Hematopoietic multipotent progenitor cell (in vitro differentiated cells): ENCODE results near the gene NDUFAF7. TPM values are rescaled to one million over a fixed set of nuclear protein-coding genes. Genes with fewer than 3 reads are reported as not detected.
"Not testable (repeated sequence)": the region's sequence is repeated elsewhere in the genome, so short reads cannot be mapped to it uniquely, and the experiment has no call there.

Experiments
- DNase-seq, 3 donors: peaks; one replicate each; pipeline ENCODE4 v3.0.0-alpha.2; 2011 to 2015; ENCODE audit warnings: low read depth in 2 of 3, low spot score in 2 of 3
- total RNA-seq: library from RNA; depleted of rRNA; stranded (reverse); fragments of >200 nt; gene quantifications from one replicate; pipeline ENCODE4 v1.2.3, GENCODE V29; 2012

NDUFAF7 gene
- total RNA-seq: 10.8 TPM

DNA sequence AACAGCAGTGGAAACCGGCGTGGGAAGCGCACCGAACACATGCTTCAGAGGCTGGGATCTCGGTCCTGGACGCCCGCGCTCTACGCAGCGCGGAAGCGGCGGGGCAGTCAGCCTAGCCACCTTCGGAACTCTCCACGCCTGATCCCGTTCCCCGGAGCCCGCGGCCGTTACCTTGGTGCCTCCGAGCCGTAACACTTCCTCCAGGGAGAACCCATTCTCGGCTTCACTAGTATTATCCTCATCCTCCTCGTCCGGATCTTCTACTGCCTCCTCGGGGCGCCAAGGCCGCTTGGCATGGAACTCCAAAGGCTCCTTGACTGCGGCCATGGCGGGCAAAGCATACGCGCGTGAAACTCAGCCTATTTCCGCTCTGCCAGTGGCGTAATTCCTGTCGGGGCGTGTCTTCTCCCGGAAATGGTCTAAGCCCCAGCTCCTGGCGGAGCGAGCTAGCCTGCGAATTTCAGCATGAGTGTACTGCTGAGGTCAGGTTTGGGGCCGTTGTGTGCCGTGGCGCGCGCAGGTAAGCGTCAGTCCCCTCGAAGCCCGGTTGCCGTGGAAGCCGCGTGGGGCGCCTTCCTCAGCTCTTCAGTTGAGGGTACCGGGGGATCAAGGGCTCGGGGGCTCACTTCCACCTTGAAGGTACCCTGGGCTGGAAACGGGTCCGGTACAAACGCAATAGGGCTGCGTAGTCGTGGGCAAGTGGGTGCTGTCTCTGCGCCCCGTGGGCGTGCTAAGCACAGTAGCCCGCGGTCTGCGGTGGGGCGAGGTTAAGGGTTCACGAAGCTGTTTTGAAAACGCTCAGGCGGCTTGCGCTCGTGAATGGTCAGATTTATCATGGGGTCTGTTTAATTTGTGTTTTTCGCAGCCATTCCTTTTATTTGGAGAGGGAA, at the start of gene NDUFAF7, which contains the start of gene CEBPZ:
Gene NDUFAF7 (plus strand): TSS at position 418 of the 890 bp plus-strand sequence. CDS start 48 bp downstream, at position 466.
Gene CEBPZ (minus strand): TSS at position 356 of the 890 bp plus-strand sequence. CDS start 29 bp downstream, at position 327.
- peak; percentile 68 to 95 (median 91) for DNase-seq

DNA sequence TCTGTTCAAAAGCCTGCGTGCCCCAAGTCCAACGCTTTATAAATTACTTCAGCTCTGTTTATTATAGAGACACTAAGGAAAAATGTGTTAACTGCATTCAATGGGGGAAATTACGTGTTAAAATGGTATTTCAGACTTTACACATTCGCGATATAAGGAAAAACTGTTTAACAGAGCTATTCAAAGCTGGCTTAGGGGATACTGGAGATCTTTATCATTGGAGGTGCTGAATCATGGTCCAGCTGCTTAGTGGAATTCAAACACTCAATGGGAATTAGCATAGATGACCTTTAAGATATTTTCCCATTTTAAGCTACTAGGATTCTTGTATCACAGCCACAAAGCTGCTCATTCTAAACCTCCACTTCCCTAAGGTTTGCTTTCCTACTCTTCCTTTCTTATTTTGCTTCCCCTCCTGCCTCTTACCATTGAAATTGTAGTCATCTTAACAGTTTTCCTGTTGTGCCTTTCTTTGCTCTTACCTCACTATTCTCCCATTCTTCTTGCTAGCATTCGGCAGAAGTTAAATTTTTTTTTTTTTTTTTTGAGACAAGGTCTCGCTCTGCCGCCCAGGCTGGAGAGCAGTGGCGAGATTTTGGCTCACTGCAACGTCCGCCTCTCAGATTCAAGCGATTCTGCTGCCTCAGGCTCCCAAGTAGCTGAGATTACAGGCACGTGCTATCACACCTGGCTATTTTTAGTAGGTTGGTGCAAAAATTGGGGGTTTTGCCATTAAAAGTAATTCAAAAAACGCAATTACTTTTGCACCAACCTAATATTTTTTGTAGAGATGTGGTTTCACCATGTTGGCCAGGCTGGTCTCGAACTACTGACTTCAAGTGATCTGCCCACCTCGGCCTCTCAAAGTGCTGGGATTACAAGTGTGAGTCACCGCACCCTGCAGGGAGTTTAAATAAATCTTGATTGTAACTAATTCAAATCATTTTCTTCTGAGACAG, 49.5 kb upstream of the NDUFAF7 start:
- DNase-seq: no peak

DNA sequence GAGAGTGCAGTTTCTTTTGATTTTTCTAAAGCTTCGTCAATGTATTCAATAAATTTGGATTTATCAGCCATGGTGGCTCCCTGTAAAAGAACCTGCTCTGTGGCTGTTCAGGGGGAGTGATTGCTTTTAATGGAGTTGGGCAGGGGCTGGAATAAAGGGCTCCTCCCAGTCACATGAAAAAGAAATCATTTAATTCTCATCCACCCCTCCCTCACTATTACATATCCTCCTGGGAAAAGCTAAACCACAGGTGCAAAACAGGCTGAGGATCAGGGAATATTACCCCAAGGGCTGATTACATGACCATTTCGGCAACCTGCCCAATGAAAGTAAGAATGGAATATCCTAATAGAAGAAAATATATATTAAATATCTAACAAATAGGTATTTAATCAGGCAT, 42.9 kb upstream of the NDUFAF7 start, which contains the start of gene SULT6B1:
Gene SULT6B1 (minus strand): TSS at position 101 of the 400 bp plus-strand sequence. CDS start 30 bp downstream, at position 71.
- DNase-seq: no peak

- DNase-seq: no peak
Measured at GRCh38 chr2:37189452-37190153, 41.9 kb upstream of the NDUFAF7 start.

GRCh38 chr2:37190290-37190689, 41.2 kb upstream of the NDUFAF7 start:
- no peak for DNase-seq

GRCh38 chr2:37191253-37191652, 40.2 kb upstream of the NDUFAF7 start:
- no peak for DNase-seq

DNA sequence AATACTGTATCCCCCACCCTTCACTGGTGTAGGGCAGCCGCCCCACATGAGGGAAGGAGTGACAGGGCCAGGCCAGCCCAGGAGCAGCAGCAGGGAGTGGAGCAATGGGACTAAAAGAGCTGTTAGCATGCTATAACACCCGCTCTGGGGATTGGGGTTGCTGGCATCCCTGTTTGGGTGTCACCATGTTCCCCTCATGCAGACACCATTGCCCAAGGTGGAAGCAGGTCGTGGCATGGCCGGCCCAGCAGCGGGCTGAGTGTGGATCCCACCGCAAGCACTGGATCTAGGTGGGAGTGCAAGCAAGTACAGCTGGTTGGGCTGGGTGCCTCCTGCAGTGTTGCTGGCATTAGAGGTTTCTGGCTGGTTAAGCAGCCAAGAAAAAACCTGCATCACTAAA, 39.7 kb upstream of the NDUFAF7 start:
- DNase-seq: no peak

- DNase-seq: no peak
Measured at GRCh38 chr2:37192551-37192950, 38.9 kb upstream of the NDUFAF7 start.

- DNase-seq: not testable (repeated sequence)
Measured at GRCh38 chr2:37195862-37196319, 35.6 kb upstream of the NDUFAF7 start.

DNA sequence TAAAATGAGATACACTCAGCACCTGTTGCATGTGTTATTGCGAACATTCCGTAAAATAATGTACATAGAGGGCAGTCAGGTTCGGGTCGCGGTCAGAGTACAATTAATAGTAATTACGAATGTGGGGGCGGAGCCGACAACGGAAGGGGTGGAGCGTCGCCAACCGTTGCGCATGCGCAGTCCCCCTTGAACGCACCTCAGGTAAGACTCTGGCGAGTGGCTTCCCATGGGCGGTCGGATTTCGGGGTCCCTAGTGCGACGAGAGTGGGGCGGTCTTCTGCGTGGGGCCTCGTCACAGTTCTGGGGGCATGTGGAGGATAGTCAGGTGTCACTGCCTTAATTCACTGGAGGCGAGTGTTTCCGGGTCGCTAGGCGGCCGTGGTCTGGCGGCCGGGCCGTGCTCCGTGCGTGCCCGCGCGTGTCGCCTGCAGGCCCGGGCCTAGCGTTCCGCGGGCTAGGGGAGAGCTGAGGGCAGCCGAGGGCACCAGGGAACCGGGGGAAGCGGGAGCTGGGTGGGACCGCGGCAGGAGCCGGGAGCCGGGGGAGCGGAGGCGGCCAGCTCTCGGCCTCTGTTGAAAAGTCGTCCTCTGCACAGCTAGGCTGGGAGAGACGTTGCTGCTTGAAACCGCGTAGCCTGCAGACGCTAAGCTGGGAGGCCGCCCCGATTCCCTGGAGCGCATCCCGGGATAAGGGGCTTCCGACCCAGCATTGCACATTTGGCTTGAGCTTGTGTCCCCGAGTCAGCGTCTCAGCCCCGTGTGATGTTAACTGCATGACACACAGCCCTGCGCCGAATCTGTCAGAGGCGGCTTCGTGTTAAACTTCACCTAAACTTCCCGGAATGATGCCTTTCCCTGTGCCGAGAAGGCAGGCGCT, 34.9 kb upstream of the NDUFAF7 start, which contains the start of gene CEBPZOS:
Gene CEBPZOS (plus strand): TSS at position 177 of the 876 bp plus-strand sequence. CDS start 3,209 bp downstream, outside the sequence.
- peak; percentile 85 to 89 (median 88) for DNase-seq

DNA sequence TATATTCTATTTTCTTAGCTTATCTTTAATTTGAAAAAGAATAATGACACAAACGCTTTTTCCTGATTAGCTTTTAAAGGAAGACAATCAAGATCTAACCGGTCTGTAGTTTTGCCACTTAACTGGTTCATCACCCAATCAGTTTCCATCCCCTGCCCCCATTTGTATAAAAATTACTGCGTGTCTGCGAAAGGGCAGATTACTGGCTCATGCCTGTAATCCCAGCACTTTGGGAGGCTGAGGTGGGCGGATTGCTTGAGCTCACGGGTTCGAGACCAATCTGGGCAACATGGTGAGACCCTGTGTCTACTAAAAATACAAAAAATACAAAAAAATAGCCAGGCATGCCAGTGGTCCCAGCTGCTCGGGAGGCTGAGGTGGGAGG, 32.8 kb upstream of the NDUFAF7 start:
- DNase-seq: no peak

DNA sequence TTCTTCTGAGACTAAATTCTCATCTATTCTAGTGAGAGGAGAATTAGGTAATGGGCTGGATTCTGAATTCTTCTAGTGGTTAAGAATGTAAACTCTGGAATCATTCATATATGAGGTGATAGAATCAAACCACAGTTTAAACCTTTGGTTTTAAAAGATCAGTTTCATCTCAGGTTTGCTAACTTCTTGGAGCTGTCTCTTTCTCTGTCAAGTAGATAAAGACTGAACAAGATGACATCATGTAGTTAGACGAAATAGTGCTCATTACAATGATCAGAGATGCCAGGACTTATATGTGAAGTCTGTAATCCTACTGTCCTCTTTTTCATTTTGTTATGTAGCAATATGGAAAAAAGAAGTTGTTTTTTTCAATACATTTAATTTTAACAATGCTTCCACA, 30.2 kb upstream of the NDUFAF7 start:
- no peak for DNase-seq

DNA sequence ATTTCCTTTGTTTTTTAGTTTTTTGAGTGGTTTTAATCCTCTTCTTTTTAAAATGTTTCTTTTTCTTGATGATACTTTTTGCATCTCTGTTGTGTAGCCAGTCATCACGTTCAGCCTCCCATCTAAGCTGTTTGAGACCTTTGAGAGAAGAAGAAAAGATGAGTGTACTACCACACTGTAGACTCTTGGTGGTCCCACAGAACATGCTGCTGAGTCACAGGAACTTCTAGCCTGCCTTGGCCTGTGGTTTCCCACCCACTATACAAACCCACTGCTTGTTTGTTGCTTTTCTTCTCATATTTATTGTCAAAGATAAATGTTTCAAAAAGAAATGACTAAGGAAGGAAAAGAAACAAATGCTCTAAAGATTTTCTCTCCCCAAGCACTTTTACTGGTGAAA, 29.7 kb upstream of the NDUFAF7 start:
- peak in 2 of 3 donors; percentile 76 to 78 for DNase-seq

DNA sequence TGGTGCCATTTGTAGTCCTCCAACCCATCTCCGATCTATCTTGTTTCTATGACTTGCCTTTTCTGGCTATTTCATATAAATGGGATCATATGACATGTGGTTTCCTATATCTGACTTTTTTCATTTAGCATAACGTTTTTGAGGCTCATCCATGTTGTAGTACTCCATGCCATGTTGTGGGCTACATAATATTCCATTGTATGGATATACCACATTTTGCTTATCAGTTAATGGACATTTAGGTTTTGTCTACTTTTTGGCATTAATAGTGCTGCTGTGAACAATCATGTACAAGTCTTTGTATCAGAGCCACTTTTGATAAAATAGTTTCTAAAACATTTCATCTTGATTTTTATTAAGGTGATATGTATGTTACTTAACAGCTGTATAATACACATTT, 27.8 kb upstream of the NDUFAF7 start:
- no peak for DNase-seq

GRCh38 chr2:37205071-37205661, 26.3 kb upstream of the NDUFAF7 start:
- not testable (repeated sequence) for DNase-seq

GRCh38 chr2:37205689-37206341, 25.6 kb upstream of the NDUFAF7 start:
- no peak for DNase-seq

- not testable (repeated sequence) for DNase-seq
Measured at GRCh38 chr2:37206760-37207159, 24.7 kb upstream of the NDUFAF7 start.

DNA sequence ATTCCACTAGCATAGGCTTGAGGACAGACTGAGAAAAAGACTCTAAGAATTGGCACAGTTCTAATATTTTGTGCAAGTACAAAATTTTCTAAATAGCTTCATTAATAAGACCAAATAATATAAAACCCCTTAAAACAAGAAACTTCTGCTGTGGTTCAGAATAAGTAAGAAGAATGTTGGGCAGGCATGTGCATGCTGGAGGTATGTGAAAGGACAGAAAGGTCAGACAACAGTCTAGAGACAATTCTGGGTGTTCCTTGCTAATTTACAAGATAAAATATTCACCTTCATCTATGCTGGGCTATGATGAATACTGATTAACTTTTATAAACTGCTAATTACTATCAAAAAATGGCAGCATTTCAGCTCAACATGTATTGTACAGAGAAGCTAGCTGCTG, 20.2 kb upstream of the NDUFAF7 start:
- DNase-seq: no peak
